A549 (cell line): ENCODE measurements around the gene MOB4. TPM values are rescaled to one million over a fixed set of nuclear protein-coding genes. Genes with fewer than 3 reads are reported as not detected.

Experiments
- ATAC-seq, 2 experiments: fragments of 200-7000 bp in 1 of 2; fragments of >200 bp in 1 of 2; cut with Nextera tagmentation in 1 of 2; cut with Tn5 transposase in 1 of 2; 3 replicates each; pipeline versions ENCODE4 v1.8.0 to v1.9.1; 2018 to 2020; ENCODE audit warnings: mild to moderate bottlenecking in 1 of 2, moderate library complexity in 1 of 2
- CTCF ChIA-PET: fragments of 300-600 bp; sonication (Branson Sonifier 250); formaldehyde crosslinking; extraction: SDS; loops from one replicate; lab custom pipeline; 2021; ENCODE audit warnings: antibody characterized with exemption, inconsistent platforms; lab: Yijun Ruan, JAX
- POLR2A ChIA-PET: fragments of 350-600 bp; formaldehyde crosslinking; extraction: SDS; loops from one replicate; lab custom pipeline; 2021; ENCODE audit warnings: antibody characterized with exemption, inconsistent platforms; lab: Yijun Ruan, JAX
- DNase-seq, 2 experiments: peaks; one replicate each; pipeline versions ENCODE4 v3.0.0 to v3.0.0-alpha.2; 2011 to 2016; ENCODE audit warnings: low read depth in 1 of 2, low spot score in 1 of 2
- FAIRE-seq: peaks from 2 replicates; lab custom pipeline; 2011; peaks lifted over from hg19 to GRCh38; lab: Jason Lieb, UNC
- H3K27ac ChIP-seq, 2 experiments: fragments of >200 bp; sonication (Bioruptor Twin); formaldehyde crosslinking; 3 replicates each; pipeline ENCODE4 v1.5.1; 2016 to 2017
- H3K4me1 ChIP-seq: fragments of >200 bp; sonication (Bioruptor Twin); formaldehyde crosslinking; 3 replicates; pipeline ENCODE4 v1.6.1; 2016
- H3K4me2 ChIP-seq: fragments of >200 bp; sonication (Bioruptor Twin); formaldehyde crosslinking; 3 replicates; pipeline ENCODE4 v1.6.1; 2016
- H3K4me3 ChIP-seq: fragments of >200 bp; sonication (Bioruptor Twin); formaldehyde crosslinking; 3 replicates; pipeline ENCODE4 v1.5.1; 2016
- H3K9me3 ChIP-seq: fragments of >200 bp; sonication (Bioruptor Twin); formaldehyde crosslinking; 3 replicates; pipeline ENCODE4 v1.6.1; 2016
- BHLHE40 ChIP-seq: IDR thresholded peaks from 2 replicates; pipeline ENCODE4 v1.6.1; 2012; ENCODE audit warnings: low read depth, low read length, inconsistent platforms
- CBX8 ChIP-seq: fragments of 200-600 bp; sonication (generic); IDR thresholded peaks from 2 replicates; pipeline ENCODE4 v1.6.1; 2016
- ESRRA ChIP-seq: fragments of 150-350 bp; IDR thresholded peaks from 2 replicates; pipeline ENCODE4 v1.6.1; 2014; ENCODE audit warnings: mild to moderate bottlenecking, low read length, borderline replicate concordance
- FOSB ChIP-seq: fragments of 250-450 bp; sonication (Bioruptor Pico); IDR thresholded peaks from 2 replicates; pipeline ENCODE4 v1.5.0; 2020; ENCODE audit warnings: mild to moderate bottlenecking, moderate library complexity
- FOSL2 ChIP-seq, 2 experiments: fragments of 450-650 bp in 1 of 2; fragments of >200 bp in 1 of 2; sonication (Bioruptor Twin) in 1 of 2; formaldehyde crosslinking; IDR thresholded peaks; 2 replicates each; pipeline versions ENCODE4 v1.5.0 to v1.6.1; 2016 to 2020; ENCODE audit warnings: mild to moderate bottlenecking in 1 of 2, moderate library complexity in 1 of 2
- FOXS1 ChIP-seq: fragments of 250-450 bp; sonication (Bioruptor Pico); IDR thresholded peaks from 2 replicates; pipeline ENCODE4 v1.5.0; 2020; ENCODE audit warnings: mild to moderate bottlenecking, moderate library complexity
- GATA3 ChIP-seq: IDR thresholded peaks from 2 replicates; pipeline ENCODE4 v1.6.1; 2012; ENCODE audit warnings: borderline replicate concordance
- HDAC2 ChIP-seq: fragments of 200-600 bp; sonication (generic); IDR thresholded peaks from 2 replicates; pipeline ENCODE4 v1.6.1; 2016
- HEYL ChIP-seq: fragments of 250-450 bp; sonication (Bioruptor Pico); IDR thresholded peaks from 2 replicates; pipeline ENCODE4 v1.8.0; 2021; ENCODE audit warnings: mild to moderate bottlenecking, moderate library complexity
- JUNB ChIP-seq: fragments of >200 bp; sonication (Bioruptor Twin); formaldehyde crosslinking; IDR thresholded peaks from 2 replicates; pipeline ENCODE4 v1.6.1; 2016
- MAZ ChIP-seq: fragments of 150-350 bp; IDR thresholded peaks from 2 replicates; pipeline ENCODE4 v1.6.1; 2014; ENCODE audit warnings: antibody characterized with exemption, low read depth, low read length, borderline replicate concordance
- MYC ChIP-seq: IDR thresholded peaks from 2 replicates; pipeline ENCODE4 v1.6.1; 2012; ENCODE audit warnings: mild to moderate bottlenecking, inconsistent platforms, low read length, improper control_type of control experiment, borderline replicate concordance
- POLR2AphosphoS2 ChIP-seq: conservative IDR thresholded peaks from 2 replicates; pipeline ENCODE4 v1.6.1; 2012; ENCODE audit warnings: low read length, improper control_type of control experiment, inconsistent platforms
- RAD21 ChIP-seq, 2 experiments: fragments of >200 bp in 1 of 2; sonication (Bioruptor Twin) in 1 of 2; formaldehyde crosslinking in 1 of 2; IDR thresholded peaks in 1 of 2; conservative IDR thresholded peaks in 1 of 2; 2 replicates in 1 of 2; 3 replicates in 1 of 2; pipeline ENCODE4 v1.6.1; 2012 to 2018; ENCODE audit warnings: inconsistent platforms in 1 of 2
- RARB ChIP-seq: fragments of 250-450 bp; sonication (Bioruptor Pico); IDR thresholded peaks from 2 replicates; pipeline ENCODE4 v1.8.0; 2021; ENCODE audit warnings: mild to moderate bottlenecking, moderate library complexity
- RNF2 ChIP-seq: fragments of 200-600 bp; sonication (generic); IDR thresholded peaks from 2 replicates; pipeline ENCODE4 v1.6.1; 2016; ENCODE audit warnings: low read depth, mild to moderate bottlenecking, antibody characterized with exemption, moderate library complexity, borderline replicate concordance
- SREBF2 ChIP-seq: fragments of 450-650 bp; IDR thresholded peaks from 2 replicates; pipeline ENCODE4 v1.6.1; 2014; ENCODE audit warnings: mild to moderate bottlenecking, moderate library complexity
- TFCP2L1 ChIP-seq: fragments of 250-450 bp; sonication (Bioruptor Pico); IDR thresholded peaks from 2 replicates; pipeline ENCODE4 v1.5.0; 2021; ENCODE audit warnings: mild to moderate bottlenecking
- ZFP36 ChIP-seq: fragments of 450-650 bp; IDR thresholded peaks from 2 replicates; pipeline ENCODE4 v1.6.1; 2014; ENCODE audit warnings: borderline replicate concordance; ENCODE audit not compliant: partially characterized antibody
- ZNF302 ChIP-seq: fragments of 250-450 bp; sonication (Bioruptor Pico); IDR thresholded peaks from 2 replicates; pipeline ENCODE4 v1.9.0; 2021; ENCODE audit warnings: inconsistent platforms, mild to moderate bottlenecking, moderate library complexity
- ZSCAN20 ChIP-seq: fragments of 250-450 bp; sonication (Bioruptor Pico); IDR thresholded peaks from 2 replicates; pipeline ENCODE4 v1.8.0; 2022; ENCODE audit warnings: mild to moderate bottlenecking, moderate library complexity
- WGBS: methylation state at CpG from one replicate; pipeline ENCODE4 v1.1.6; 2017; ENCODE audit errors: missing lambda C conversion rate; 5-methylcytosine and 5-hydroxymethylcytosine counted together
- polyA plus RNA-seq, 4 experiments: library from polyadenylated mRNA; depleted of rRNA in 3 of 4; stranded (reverse); fragments of >200 nt; fragmentation: RNase III in 1 of 4; extraction: RNeasy Plus Mini Kit Qiagen cat#74134 plus additional on column Dnase treatment in 1 of 4; gene quantifications; 2 replicates in 3 of 4; 3 replicates in 1 of 4; pipeline ENCODE4 v1.2.3, GENCODE V29; 2011 to 2017
- TF ChIP-seq, protein P1 (sequence below): fragments of 150-350 bp; IDR thresholded peaks from 2 replicates; pipeline ENCODE4 v1.6.1; 2014; ENCODE audit warnings: low read depth, mild to moderate bottlenecking, low read length
- TF ChIP-seq, protein P2 (sequence below): fragments of >200 bp; sonication (Bioruptor Twin); formaldehyde crosslinking; IDR thresholded peaks from 3 replicates; pipeline ENCODE4 v1.5.1; 2016
- TF ChIP-seq, protein P3 (sequence below): fragments of 250-450 bp; sonication (Bioruptor Pico); IDR thresholded peaks from 2 replicates; pipeline ENCODE4 v1.5.0; 2021; ENCODE audit warnings: mild to moderate bottlenecking, moderate library complexity, borderline replicate concordance
- TF ChIP-seq, protein P4 (sequence below): fragments of 200-600 bp; sonication (generic); IDR thresholded peaks from 2 replicates; pipeline ENCODE4 v1.6.1; 2016; ENCODE audit warnings: antibody characterized with exemption, mild to moderate bottlenecking, moderate library complexity

Gene MOB4
- polyA plus RNA-seq, 2 of the 4 experiments (the other 2 are of a cell fraction): 57.5 to 74.7 TPM

DNA sequence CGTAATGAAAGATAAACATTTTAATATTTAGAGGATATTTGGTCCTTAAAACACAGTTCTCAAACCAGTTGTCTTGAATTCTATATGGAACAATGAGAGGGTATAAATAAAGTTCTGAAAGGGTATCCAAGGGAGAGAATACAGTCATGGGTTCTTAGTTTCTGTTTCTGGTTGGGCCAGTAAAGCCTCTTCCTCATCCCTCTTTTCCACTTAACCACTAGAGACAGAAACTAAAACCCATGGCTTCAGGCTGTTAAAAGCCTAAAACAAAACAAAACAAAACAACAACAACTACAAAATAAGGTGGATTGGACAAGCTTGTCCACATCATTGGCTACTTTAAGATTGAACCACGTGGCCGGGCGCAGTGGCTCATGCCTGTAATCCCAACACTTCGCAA is 43.7 kb upstream of the MOB4 start:
- Histone ChIP-seq H3K4me2 (no peak overlapping the region), H3K9me3 (no peaks in the 10 kb centered on the region), H3K4me1 (no peaks in the 10 kb centered on the region), H3K4me3 (no peak overlapping the region), H3K27ac (no peak overlapping the region)
- TF ChIP-seq BHLHE40: no peak
- no peak for TF ChIP-seq ZFP36
- TF ChIP-seq FOSL2 (IDR thresholded peaks at IDR 0.05): no peak
- TF ChIP-seq FOSL2 (CRISPR knock-in tag; IDR thresholded peaks at IDR 0.05): no peak
- TF ChIP-seq CBX8: no peak
- TF ChIP-seq GATA3: no peak
- TF ChIP-seq FOSB: no peak
- no peak for FAIRE-seq
- no peak for DNase-seq
- ChIA-PET POLR2A (no interaction called here), CTCF (no interaction called here)
- WGBS: 85% methylated on average over 5 of the region's 5 CpGs
- no peak for ATAC-seq

DNA sequence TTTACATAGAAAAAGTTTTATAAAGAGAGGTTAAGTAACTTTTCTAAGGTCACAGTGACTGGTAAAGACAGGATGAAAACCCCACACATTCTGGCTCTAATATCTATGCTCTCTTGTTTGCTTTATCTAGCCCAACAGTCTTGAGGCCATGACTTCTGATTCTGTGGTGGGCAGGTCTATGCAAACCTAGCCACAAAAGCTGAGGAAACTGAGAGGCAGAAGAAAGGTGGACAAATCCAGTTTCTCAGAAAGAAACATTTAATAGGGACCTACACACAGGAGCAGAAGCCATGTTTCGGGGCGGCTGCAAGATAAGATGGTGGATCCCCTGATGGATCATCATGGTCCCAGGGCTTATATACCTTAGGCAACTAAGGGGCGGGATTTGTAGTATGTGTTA is 38.1 kb upstream of the MOB4 start:
- DNase-seq: no peak
- 91% methylated on average over 3 of the region's 3 CpGs for WGBS
- Histone ChIP-seq H3K4me3 (no peak overlapping the region), H3K9me3 (no peaks in the 10 kb centered on the region), H3K4me1 (peaks cover 8% of the 10 kb centered on the region)
- no peak for FAIRE-seq
- ChIA-PET CTCF (no interaction called here), POLR2A (interaction anchor here (0.5 kb wide), 1 partner anchor 16 kb away, joined by 3 read pairs; no protein-coding TSS in a partner anchor)
- no peak for TF ChIP-seq RARB
- no peak for TF ChIP-seq CBX8
- no peak for TF ChIP-seq ZFP36
- no peak for TF ChIP-seq RAD21 (conservative IDR thresholded peaks at IDR 0.05 in 1 of 2, IDR thresholded peaks at IDR 0.05 in 1 of 2)
- no peak for TF ChIP-seq ZSCAN20 (CRISPR knock-in tag)
- no peak for TF ChIP-seq RNF2
- no peak for TF ChIP-seq ZNF302 (CRISPR knock-in tag)
- no peak for TF ChIP-seq MAZ
- TF ChIP-seq GATA3: no peak
- TF ChIP-seq ESRRA: no peak
- TF ChIP-seq HEYL (CRISPR knock-in tag): no peak
- TF ChIP-seq, protein P1, sequence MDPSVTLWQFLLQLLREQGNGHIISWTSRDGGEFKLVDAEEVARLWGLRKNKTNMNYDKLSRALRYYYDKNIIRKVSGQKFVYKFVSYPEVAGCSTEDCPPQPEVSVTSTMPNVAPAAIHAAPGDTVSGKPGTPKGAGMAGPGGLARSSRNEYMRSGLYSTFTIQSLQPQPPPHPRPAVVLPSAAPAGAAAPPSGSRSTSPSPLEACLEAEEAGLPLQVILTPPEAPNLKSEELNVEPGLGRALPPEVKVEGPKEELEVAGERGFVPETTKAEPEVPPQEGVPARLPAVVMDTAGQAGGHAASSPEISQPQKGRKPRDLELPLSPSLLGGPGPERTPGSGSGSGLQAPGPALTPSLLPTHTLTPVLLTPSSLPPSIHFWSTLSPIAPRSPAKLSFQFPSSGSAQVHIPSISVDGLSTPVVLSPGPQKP: no peak
- TF ChIP-seq MYC: no peak
- TF ChIP-seq, protein P2, sequence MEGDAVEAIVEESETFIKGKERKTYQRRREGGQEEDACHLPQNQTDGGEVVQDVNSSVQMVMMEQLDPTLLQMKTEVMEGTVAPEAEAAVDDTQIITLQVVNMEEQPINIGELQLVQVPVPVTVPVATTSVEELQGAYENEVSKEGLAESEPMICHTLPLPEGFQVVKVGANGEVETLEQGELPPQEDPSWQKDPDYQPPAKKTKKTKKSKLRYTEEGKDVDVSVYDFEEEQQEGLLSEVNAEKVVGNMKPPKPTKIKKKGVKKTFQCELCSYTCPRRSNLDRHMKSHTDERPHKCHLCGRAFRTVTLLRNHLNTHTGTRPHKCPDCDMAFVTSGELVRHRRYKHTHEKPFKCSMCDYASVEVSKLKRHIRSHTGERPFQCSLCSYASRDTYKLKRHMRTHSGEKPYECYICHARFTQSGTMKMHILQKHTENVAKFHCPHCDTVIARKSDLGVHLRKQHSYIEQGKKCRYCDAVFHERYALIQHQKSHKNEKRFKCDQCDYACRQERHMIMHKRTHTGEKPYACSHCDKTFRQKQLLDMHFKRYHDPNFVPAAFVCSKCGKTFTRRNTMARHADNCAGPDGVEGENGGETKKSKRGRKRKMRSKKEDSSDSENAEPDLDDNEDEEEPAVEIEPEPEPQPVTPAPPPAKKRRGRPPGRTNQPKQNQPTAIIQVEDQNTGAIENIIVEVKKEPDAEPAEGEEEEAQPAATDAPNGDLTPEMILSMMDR: no peak
- TF ChIP-seq, all 56 proteins: peak for 0
- ATAC-seq: no peak
- Histone ChIP-seq H3K27ac (no peak overlapping the region), H3K4me2 (no peak overlapping the region)

DNA sequence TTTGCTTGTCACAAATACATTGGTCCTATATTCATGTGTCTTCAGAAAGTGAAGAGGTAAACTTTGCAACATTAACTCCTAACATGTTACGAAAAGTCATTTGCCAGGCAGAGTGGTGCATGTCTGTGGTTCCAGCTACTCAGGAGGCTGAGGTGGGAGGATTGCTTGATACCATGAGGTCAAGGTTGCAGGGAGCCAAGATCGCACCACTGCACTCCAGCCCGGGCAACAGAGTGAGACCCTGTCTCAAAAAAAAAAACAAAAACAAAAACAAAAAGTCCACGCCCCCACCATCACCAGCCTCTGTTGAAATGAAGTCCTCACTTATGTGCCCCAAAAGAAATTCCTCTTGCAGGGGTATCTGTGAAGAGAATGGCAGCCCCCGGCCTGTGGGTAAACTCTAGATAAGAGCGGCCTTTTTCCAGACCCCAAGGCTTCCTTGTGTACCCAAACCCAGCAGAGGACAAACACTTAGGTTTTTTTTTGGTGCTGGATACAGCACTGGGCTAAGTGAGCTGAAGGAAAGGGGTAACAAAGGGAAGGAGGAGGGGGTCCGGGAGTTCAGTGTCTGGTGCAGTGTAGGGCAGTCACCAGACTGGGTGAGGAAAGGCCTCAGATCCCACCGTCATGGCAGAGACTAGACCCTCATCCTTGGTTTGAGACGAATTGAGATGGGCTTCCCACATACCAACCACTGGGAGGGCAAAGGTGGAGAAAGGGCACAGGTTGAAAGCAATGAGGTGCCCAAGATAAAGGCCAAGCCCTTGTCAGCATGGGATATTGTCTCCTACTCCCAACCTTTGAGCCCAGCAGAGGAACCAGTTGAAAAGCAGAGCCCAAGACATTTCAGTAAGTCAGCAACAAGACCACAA is 35.5 kb upstream of the MOB4 start:
- ATAC-seq: peak; percentile 31 to 44; a peak in 5 of 6 replicates
- TF ChIP-seq, protein P3, sequence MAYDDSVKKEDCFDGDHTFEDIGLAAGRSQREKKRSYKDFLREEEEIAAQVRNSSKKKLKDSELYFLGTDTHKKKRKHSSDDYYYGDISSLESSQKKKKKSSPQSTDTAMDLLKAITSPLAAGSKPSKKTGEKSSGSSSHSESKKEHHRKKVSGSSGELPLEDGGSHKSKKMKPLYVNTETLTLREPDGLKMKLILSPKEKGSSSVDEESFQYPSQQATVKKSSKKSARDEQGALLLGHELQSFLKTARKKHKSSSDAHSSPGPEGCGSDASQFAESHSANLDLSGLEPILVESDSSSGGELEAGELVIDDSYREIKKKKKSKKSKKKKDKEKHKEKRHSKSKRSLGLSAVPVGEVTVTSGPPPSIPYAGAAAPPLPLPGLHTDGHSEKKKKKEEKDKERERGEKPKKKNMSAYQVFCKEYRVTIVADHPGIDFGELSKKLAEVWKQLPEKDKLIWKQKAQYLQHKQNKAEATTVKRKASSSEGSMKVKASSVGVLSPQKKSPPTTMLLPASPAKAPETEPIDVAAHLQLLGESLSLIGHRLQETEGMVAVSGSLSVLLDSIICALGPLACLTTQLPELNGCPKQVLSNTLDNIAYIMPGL (CRISPR knock-in tag): no peak
- TF ChIP-seq POLR2AphosphoS2 (no peak), FOXS1 (CRISPR knock-in tag) (no peak), TFCP2L1 (CRISPR knock-in tag) (no peak), HDAC2 (no peak), JUNB (no peak), ZNF302 (CRISPR knock-in tag) (no peak), SREBF2 (no peak)
- TF ChIP-seq, protein P4, sequence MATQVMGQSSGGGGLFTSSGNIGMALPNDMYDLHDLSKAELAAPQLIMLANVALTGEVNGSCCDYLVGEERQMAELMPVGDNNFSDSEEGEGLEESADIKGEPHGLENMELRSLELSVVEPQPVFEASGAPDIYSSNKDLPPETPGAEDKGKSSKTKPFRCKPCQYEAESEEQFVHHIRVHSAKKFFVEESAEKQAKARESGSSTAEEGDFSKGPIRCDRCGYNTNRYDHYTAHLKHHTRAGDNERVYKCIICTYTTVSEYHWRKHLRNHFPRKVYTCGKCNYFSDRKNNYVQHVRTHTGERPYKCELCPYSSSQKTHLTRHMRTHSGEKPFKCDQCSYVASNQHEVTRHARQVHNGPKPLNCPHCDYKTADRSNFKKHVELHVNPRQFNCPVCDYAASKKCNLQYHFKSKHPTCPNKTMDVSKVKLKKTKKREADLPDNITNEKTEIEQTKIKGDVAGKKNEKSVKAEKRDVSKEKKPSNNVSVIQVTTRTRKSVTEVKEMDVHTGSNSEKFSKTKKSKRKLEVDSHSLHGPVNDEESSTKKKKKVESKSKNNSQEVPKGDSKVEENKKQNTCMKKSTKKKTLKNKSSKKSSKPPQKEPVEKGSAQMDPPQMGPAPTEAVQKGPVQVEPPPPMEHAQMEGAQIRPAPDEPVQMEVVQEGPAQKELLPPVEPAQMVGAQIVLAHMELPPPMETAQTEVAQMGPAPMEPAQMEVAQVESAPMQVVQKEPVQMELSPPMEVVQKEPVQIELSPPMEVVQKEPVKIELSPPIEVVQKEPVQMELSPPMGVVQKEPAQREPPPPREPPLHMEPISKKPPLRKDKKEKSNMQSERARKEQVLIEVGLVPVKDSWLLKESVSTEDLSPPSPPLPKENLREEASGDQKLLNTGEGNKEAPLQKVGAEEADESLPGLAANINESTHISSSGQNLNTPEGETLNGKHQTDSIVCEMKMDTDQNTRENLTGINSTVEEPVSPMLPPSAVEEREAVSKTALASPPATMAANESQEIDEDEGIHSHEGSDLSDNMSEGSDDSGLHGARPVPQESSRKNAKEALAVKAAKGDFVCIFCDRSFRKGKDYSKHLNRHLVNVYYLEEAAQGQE: no peak

More for the DNA sequence above, 35.5 kb upstream of the MOB4 start:
- Histone ChIP-seq H3K9me3 (peaks cover 17% of the 10 kb centered on the region; the same call in 2 of the 3 replicates), H3K4me1 (peaks cover 8% of the 10 kb centered on the region), H3K4me2 (no peak overlapping the region), H3K4me3 (no peak overlapping the region), H3K27ac (no peak overlapping the region)
- POLR2A ChIA-PET: interaction anchor here (0.6 to 1.0 kb wide), 3 partner anchors 19 to 27 kb away, joined by 3 to 4 read pairs (median 3); partner anchors contain the start of genes COQ10B, HSPD1 and HSPE1
- FAIRE-seq (no peak), DNase-seq (no peak)
- 94% methylated on average over 9 of the region's 9 CpGs for WGBS
- CTCF ChIA-PET: no interaction called here
